Activated CD8-positive, alpha-beta T cell treated with anti-CD3 and anti-CD28 coated beads for 36 hours (primary cell): ENCODE results near the gene COX6B2. TPM values are rescaled to one million over a fixed set of nuclear protein-coding genes. Genes with fewer than 3 reads are reported as not detected.

Source experiments
- ATAC-seq: fragments of 200-7000 bp; cut with Tn5 transposase; one replicate; pipeline ENCODE4 v1.10.0; 2021; ENCODE audit warnings: mild to moderate bottlenecking, moderate library complexity
- CTCF ChIA-PET: fragments of 350-600 bp; sonication (Branson Sonifier 250); formaldehyde crosslinking; loops from one replicate; lab custom pipeline; 2021; ENCODE audit warnings: antibody characterized with exemption; lab: Charles Lee
- POLR2A ChIA-PET: fragments of 350-600 bp; sonication (Branson Sonifier 250); formaldehyde crosslinking; loops from one replicate; lab custom pipeline; 2021; ENCODE audit warnings: antibody characterized with exemption; lab: Charles Lee
- DNase-seq: peaks from one replicate; pipeline ENCODE4 v3.0.0-alpha.2; 2020
- H3K27ac Mint-ChIP-seq: one replicate; pipeline ENCODE4 v1.8.0; 2021; ENCODE audit warnings: mild to moderate bottlenecking, mixed read lengths
- H3K27me3 Mint-ChIP-seq: one replicate; pipeline ENCODE4 v1.8.0; 2021; ENCODE audit warnings: mixed read lengths
- H3K36me3 Mint-ChIP-seq: one replicate; pipeline ENCODE4 v1.8.0; 2021; ENCODE audit warnings: low read depth, mixed read lengths
- H3K4me1 Mint-ChIP-seq: one replicate; pipeline ENCODE4 v1.8.0; 2021; ENCODE audit warnings: low read depth, mixed read lengths
- H3K4me3 Mint-ChIP-seq: one replicate; pipeline ENCODE4 v1.8.0; 2021; ENCODE audit warnings: mild to moderate bottlenecking, moderate library complexity, mixed read lengths
- H3K9me3 Mint-ChIP-seq: one replicate; pipeline ENCODE4 v1.8.0; 2021; ENCODE audit warnings: mixed read lengths
- CTCF ChIP-seq: fragments of 200-600 bp; IDR thresholded peaks from one replicate; pipeline ENCODE4 v1.8.0; 2022; ENCODE audit warnings: antibody characterized with exemption, mild to moderate bottlenecking
- intact Hi-C: fragments of 100-400 bp; cut with micrococcal nuclease; formaldehyde crosslinking; loops from one replicate; pipeline ENCODE4 v1.10.0; 2022
- total RNA-seq, 2 experiments: library from RNA; stranded (reverse); gene quantifications; one replicate each; pipeline ENCODE4 v1.2.3, GENCODE V29; 2021

The COX6B2 gene
- total RNA-seq, 2 experiments from 2014 or later: not detected

- TF ChIP-seq CTCF: no peak
- Mint-ChIP-seq H3K36me3 (peaks cover 23% of the 10 kb centered on the region), H3K9me3 (no peaks in the 10 kb centered on the region), H3K27ac (no peak overlapping the region), H3K4me1 (peaks cover 28% of the 10 kb centered on the region), H3K27me3 (no peaks in the 10 kb centered on the region), H3K4me3 (no peak overlapping the region)
- CTCF ChIA-PET: interaction anchor here (1.0 to 1.2 kb wide), 2 partner anchors 9 to 10 kb away, joined by 3 to 5 read pairs; partner anchors contain the start of gene TMEM238
- intact Hi-C loops: no loop called here
- ATAC-seq (no peak), DNase-seq (no peak)
- POLR2A ChIA-PET: interaction anchor here (0.6 to 3.2 kb wide), 8 partner anchors 7 to 17 kb away, joined by 3 to 32 read pairs (median 5); partner anchors contain the start of genes RPL28, TMEM238 and UBE2S
Measured at GRCh38 chr19:55392820-55393761, 38.6 kb upstream of the COX6B2 start.

- Mint-ChIP-seq H3K9me3 (no peaks in the 10 kb centered on the region), H3K4me1 (peaks cover 32% of the 10 kb centered on the region), H3K36me3 (peaks cover 34% of the 10 kb centered on the region), H3K27me3 (no peaks in the 10 kb centered on the region), H3K4me3 (no peak overlapping the region), H3K27ac (no peak overlapping the region)
- TF ChIP-seq CTCF: no peak
- ChIA-PET POLR2A (interaction anchor here (1.2 to 10.2 kb wide), 6 partner anchors 8 to 213 kb away, joined by 3 to 217 read pairs (median 5); partner anchors contain the start of genes TMEM238 and UBE2S), CTCF (interaction anchor here (1.2 kb wide), 1 partner anchor 114 kb away, joined by 3 read pairs; no protein-coding TSS in a partner anchor)
- DNase-seq (no peak), ATAC-seq (no peak)
- intact Hi-C loops: no loop called here
Measured at GRCh38 chr19:55391702-55392615, 37.4 kb upstream of the COX6B2 start.

DNA sequence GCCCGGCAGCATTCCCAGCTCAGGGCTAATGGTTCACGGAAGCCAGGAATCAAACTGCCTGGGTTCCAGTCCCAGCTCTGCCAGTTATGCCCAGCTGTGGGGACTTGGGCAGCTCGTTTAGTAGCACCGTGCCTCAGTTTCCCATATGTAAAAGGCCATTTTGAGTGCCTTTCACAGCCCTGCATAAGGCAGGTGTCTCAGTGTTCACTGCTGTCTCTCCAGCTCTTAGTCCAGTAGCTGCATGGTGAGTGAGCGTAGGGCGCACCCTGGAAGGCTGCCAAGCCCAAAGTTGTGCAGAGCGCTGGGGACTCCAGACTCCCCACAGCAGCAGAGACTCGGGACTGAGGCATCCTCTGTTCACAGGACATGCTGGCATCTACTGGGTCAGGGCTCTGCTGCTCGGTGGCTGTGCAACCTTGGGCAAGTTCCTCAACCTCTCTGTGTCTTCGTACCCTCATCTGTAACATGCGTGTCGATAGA is 36.7 kb upstream of the COX6B2 start:
- H3K27me3 Mint-ChIP-seq: no peaks in the 10 kb centered on the region
- H3K4me3 Mint-ChIP-seq: no peak overlapping the region
- DNase-seq: no peak
- no peak for TF ChIP-seq CTCF
- H3K4me1 Mint-ChIP-seq: peaks cover 34% of the 10 kb centered on the region
- ChIA-PET CTCF (interaction anchor here (1.2 kb wide), 1 partner anchor 113 kb away, joined by 3 read pairs; no protein-coding TSS in a partner anchor), POLR2A (interaction anchor here (1.2 to 10.2 kb wide), 5 partner anchors 8 to 213 kb away, joined by 3 to 217 read pairs (median 4); partner anchors contain the start of gene UBE2S)
- intact Hi-C loops: no loop called here
- H3K36me3 Mint-ChIP-seq: peaks cover 41% of the 10 kb centered on the region
- no peak overlapping the region for H3K27ac Mint-ChIP-seq
- no peaks in the 10 kb centered on the region for H3K9me3 Mint-ChIP-seq
- ATAC-seq: no peak

- intact Hi-C loops: no loop called here
- Mint-ChIP-seq H3K4me1 (peaks cover 36% of the 10 kb centered on the region), H3K9me3 (no peaks in the 10 kb centered on the region), H3K27me3 (no peaks in the 10 kb centered on the region), H3K4me3 (no peak overlapping the region), H3K36me3 (peaks cover 48% of the 10 kb centered on the region), H3K27ac (peak overlapping the region; percentile 46)
- CTCF ChIA-PET: interaction anchor here (1.2 kb wide), 1 partner anchor 113 kb away, joined by 3 read pairs; no protein-coding TSS in a partner anchor
- DNase-seq (no peak), ATAC-seq (no peak)
- TF ChIP-seq CTCF: no peak
- POLR2A ChIA-PET: interaction anchor here (0.7 to 10.2 kb wide), 9 partner anchors 9 to 232 kb away, joined by 3 to 217 read pairs (median 4); partner anchors contain the start of gene UBE2S
Measured at GRCh38 chr19:55390461-55390880, 36.0 kb upstream of the COX6B2 start.
